GM12878 (cell line): ENCODE results near the gene SERPINA4.

ENCODE experiments used
- CTCF ChIP-seq, 3 experiments: IDR thresholded peaks in 2 of 3; conservative IDR thresholded peaks in 1 of 3; 2 replicates each; pipeline ENCODE4 v1.5.1; 2011; ENCODE audit warnings: low read depth in 3 of 3, low read length in 3 of 3, mild to moderate bottlenecking in 3 of 3, control low read depth in 2 of 3, moderate library complexity in 2 of 3, inconsistent platforms in 1 of 3, mixed read lengths in 1 of 3; ENCODE audit not compliant: control insufficient read depth in 2 of 3, insufficient read depth in 1 of 3; ENCODE audit errors: extremely low read depth in 1 of 3
- IKZF2 ChIP-seq, 2 experiments: fragments of 450-650 bp; IDR thresholded peaks; 2 replicates each; pipeline ENCODE4 v1.6.1; 2017; ENCODE audit warnings: mild to moderate bottlenecking in 2 of 2, moderate library complexity in 2 of 2
- LARP7 ChIP-seq: fragments of 450-650 bp; IDR thresholded peaks from 2 replicates; pipeline ENCODE4 v1.6.1; 2017; ENCODE audit warnings: mild to moderate bottlenecking
- POLR2AphosphoS5 ChIP-seq: IDR thresholded peaks from 2 replicates; pipeline ENCODE4 v1.6.1; 2011; ENCODE audit warnings: mild to moderate bottlenecking, low read length, inconsistent platforms
- POU2F2 ChIP-seq: IDR thresholded peaks from 3 replicates; pipeline ENCODE4 v1.6.1; 2011; ENCODE audit warnings: low read depth, mild to moderate bottlenecking, low read length, borderline replicate concordance
- SMARCA5 ChIP-seq: fragments of 450-650 bp; IDR thresholded peaks from 2 replicates; pipeline ENCODE4 v1.6.1; 2017; ENCODE audit warnings: mild to moderate bottlenecking
- SRF ChIP-seq, 2 experiments: IDR thresholded peaks; 2 replicates each; pipeline ENCODE4 v1.6.1; 2011; ENCODE audit warnings: low read depth in 2 of 2, low read length in 2 of 2, mild to moderate bottlenecking in 1 of 2, moderate library complexity in 1 of 2
- TAF1 ChIP-seq: IDR thresholded peaks from 2 replicates; pipeline ENCODE4 v1.6.1; 2011; ENCODE audit warnings: mild to moderate bottlenecking, low read depth, low read length, borderline replicate concordance

GRCh38 chr14:94575730-94576585 is 14.7 kb downstream of the SERPINA4 start:
- TF ChIP-seq SMARCA5 (no peak), POU2F2 (no peak), CTCF (IDR thresholded peaks at IDR 0.05 in 2 of 3, conservative IDR thresholded peaks at IDR 0.05 in 1 of 3; ENCODE audit: control insufficient read depth in 2 of 3, extremely low read depth in 1 of 3, insufficient read depth in 1 of 3, low read depth in 3 of 3, low read length in 3 of 3) (no peak), SRF (IDR thresholded peaks at IDR 0.05; ENCODE audit: low read depth in 2 of 2, low read length in 2 of 2) (no peak), TAF1 (no peak), LARP7 (no peak), IKZF2 (IDR thresholded peaks at IDR 0.05) (no peak), POLR2AphosphoS5 (no peak)
